ENCODE measurements around the gene ATP5F1E.

DNA sequence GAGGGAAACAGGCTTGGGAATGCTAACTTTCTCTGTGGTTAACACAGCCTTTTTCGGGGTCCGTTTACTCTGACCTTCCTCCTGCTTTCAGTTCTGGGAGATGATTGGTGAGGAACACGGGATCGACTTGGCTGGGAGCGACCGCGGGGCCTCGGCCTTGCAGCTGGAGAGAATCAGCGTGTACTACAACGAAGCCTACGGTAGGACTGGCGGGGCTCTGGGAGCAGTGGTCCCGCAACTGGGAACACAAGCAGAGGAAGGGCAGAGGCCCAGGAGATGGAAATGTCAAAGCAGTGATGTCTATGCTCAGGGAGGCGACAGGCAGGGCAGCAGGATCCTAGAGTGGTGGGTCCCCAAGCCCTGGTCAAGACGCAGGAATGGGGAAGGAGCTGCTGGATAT is 9.4 kb downstream of the ATP5F1E start:
- TF ChIP-seq POLR2A (IDR thresholded peaks at IDR 0.05; ENCODE audit: low read depth, low read length), result no peak
- no peak for TF ChIP-seq BHLHE40 (IDR thresholded peaks at IDR 0.05; ENCODE audit: low read depth, low read length)
- TF ChIP-seq MAFK (IDR thresholded peaks at IDR 0.05; ENCODE audit: low read depth, low read length), result no peak
- TF ChIP-seq, protein P1, sequence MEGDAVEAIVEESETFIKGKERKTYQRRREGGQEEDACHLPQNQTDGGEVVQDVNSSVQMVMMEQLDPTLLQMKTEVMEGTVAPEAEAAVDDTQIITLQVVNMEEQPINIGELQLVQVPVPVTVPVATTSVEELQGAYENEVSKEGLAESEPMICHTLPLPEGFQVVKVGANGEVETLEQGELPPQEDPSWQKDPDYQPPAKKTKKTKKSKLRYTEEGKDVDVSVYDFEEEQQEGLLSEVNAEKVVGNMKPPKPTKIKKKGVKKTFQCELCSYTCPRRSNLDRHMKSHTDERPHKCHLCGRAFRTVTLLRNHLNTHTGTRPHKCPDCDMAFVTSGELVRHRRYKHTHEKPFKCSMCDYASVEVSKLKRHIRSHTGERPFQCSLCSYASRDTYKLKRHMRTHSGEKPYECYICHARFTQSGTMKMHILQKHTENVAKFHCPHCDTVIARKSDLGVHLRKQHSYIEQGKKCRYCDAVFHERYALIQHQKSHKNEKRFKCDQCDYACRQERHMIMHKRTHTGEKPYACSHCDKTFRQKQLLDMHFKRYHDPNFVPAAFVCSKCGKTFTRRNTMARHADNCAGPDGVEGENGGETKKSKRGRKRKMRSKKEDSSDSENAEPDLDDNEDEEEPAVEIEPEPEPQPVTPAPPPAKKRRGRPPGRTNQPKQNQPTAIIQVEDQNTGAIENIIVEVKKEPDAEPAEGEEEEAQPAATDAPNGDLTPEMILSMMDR (conservative IDR thresholded peaks at IDR 0.05; ENCODE audit: low read depth, low read length), result no peak
- no peak for TF ChIP-seq FOS (IDR thresholded peaks at IDR 0.05; ENCODE audit: low read depth, low read length)
